Panc1 (cell line): ENCODE measurements around the gene BFSP1.

Source experiments
- CTCF ChIP-seq: fragments of 450-650 bp; IDR thresholded peaks from 2 replicates; pipeline ENCODE4 v1.5.1; 2017; ENCODE audit warnings: mild to moderate bottlenecking
- POLR2AphosphoS5 ChIP-seq: IDR thresholded peaks from 2 replicates; pipeline ENCODE4 v1.6.1; 2012; ENCODE audit warnings: mild to moderate bottlenecking, low read depth, low read length, moderate library complexity
- REST ChIP-seq, 2 experiments: IDR thresholded peaks; 2 replicates each; pipeline ENCODE4 v1.6.1; 2011 to 2012; ENCODE audit warnings: low read depth in 2 of 2, control low read depth in 1 of 2, low read length in 1 of 2, mild to moderate bottlenecking in 1 of 2, moderate library complexity in 1 of 2; ENCODE audit not compliant: insufficient read depth in 1 of 2
- TCF7L2 ChIP-seq: IDR thresholded peaks from 2 replicates; pipeline ENCODE4 v1.6.1; 2011; ENCODE audit warnings: mild to moderate bottlenecking, low read depth, low read length, inconsistent platforms

- no peak for TF ChIP-seq CTCF
- no peak for TF ChIP-seq TCF7L2
- no peak for TF ChIP-seq REST (IDR thresholded peaks at IDR 0.05; ENCODE audit: insufficient read depth in 1 of 2, low read depth in 2 of 2, low read length in 1 of 2)
- no peak for TF ChIP-seq POLR2AphosphoS5
Measured at GRCh38 chr20:17493173-17493572, 38.0 kb downstream of the BFSP1 start.
